Activated naive CD8-positive, alpha-beta T cell treated with anti-CD3 and anti-CD28 coated beads for 36 hours (primary cell): ENCODE results near the gene DCLK1. TPM values are rescaled to one million over a fixed set of nuclear protein-coding genes. Genes with fewer than 3 reads are reported as not detected.
"Not testable (repeated sequence)": the region's sequence is repeated elsewhere in the genome, so short reads cannot be mapped to it uniquely, and the experiment has no call there.

Experiments
- DNase-seq: peaks from one replicate; pipeline ENCODE4 v3.0.0; 2021
- H3K27ac Mint-ChIP-seq: one replicate; pipeline ENCODE4 v1.8.0; 2022; ENCODE audit warnings: mild to moderate bottlenecking, moderate library complexity, mixed read lengths
- H3K27me3 Mint-ChIP-seq: one replicate; pipeline ENCODE4 v1.8.0; 2022; ENCODE audit warnings: mild to moderate bottlenecking, mixed read lengths
- H3K36me3 Mint-ChIP-seq: one replicate; pipeline ENCODE4 v1.8.0; 2021; ENCODE audit warnings: mild to moderate bottlenecking, mixed read lengths
- H3K4me1 Mint-ChIP-seq: one replicate; pipeline ENCODE4 v1.8.0; 2021; ENCODE audit warnings: mixed read lengths
- H3K4me3 Mint-ChIP-seq: one replicate; pipeline ENCODE4 v1.8.0; 2022; ENCODE audit warnings: mild to moderate bottlenecking, moderate library complexity, mixed read lengths
- H3K9me3 Mint-ChIP-seq: one replicate; pipeline ENCODE4 v1.8.0; 2022; ENCODE audit warnings: mixed read lengths
- total RNA-seq, 2 experiments: library from RNA; stranded (reverse); gene quantifications; one replicate each; pipeline ENCODE4 v1.2.3, GENCODE V29; 2021

The DCLK1 gene
- total RNA-seq, 2 experiments from 2014 or later: not detected

GRCh38 chr13:36082396-36082795 lies 48.8 kb downstream of the DCLK1 start:
- H3K36me3 Mint-ChIP-seq: no peaks in the 10 kb centered on the region
- H3K9me3 Mint-ChIP-seq: no peaks in the 10 kb centered on the region
- no peaks in the 10 kb centered on the region for H3K27me3 Mint-ChIP-seq
- no peaks in the 10 kb centered on the region for H3K4me1 Mint-ChIP-seq
- no peak for DNase-seq
- H3K4me3 Mint-ChIP-seq: no peak overlapping the region
- no peak overlapping the region for H3K27ac Mint-ChIP-seq

DNA sequence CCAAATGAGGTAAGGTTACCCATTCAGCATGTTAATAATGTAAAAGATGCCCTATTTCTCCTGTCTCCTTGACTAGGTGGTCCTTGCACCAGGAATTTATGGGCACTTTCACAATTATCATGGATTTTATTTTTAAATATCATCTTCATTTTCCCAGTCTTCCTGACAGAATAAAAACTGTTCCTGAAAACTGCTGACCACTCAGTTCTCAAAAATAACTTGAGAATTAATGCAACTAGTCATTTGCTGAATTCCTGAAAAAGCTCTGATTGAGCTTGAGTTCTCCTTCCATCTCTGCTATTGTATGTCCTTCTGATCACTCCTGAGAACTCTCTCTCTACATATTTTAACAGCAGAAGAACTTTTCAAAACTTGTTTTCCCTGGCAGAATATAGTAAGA lies 55.0 kb downstream of the DCLK1 start:
- Mint-ChIP-seq H3K36me3 (no peaks in the 10 kb centered on the region), H3K4me3 (no peak overlapping the region), H3K27ac (no peak overlapping the region), H3K4me1 (no peaks in the 10 kb centered on the region), H3K9me3 (no peaks in the 10 kb centered on the region), H3K27me3 (no peaks in the 10 kb centered on the region)
- no peak for DNase-seq

DNA sequence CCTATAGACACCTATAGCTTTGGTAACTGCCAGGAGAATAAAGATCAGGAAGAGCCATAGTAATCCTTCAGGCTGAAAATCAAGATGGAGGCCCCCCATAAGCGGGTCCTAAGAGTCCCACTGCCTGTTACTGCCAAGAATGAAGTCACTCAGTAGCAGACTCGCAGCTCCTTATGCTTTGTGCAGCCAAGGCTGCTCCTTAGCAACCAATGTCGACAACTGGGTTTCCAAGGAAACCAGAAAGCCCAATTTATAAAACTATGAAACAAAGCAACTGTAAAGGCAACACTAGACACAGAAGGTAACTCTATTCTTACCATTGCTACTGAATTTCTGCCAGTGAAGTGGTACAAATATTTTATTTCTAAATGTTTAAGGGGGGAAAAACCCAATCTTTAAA lies 56.5 kb downstream of the DCLK1 start:
- H3K27ac Mint-ChIP-seq: no peak overlapping the region
- no peaks in the 10 kb centered on the region for H3K27me3 Mint-ChIP-seq
- H3K4me3 Mint-ChIP-seq: no peak overlapping the region
- H3K4me1 Mint-ChIP-seq: no peaks in the 10 kb centered on the region
- DNase-seq: no peak
- no peaks in the 10 kb centered on the region for H3K36me3 Mint-ChIP-seq
- H3K9me3 Mint-ChIP-seq: no peaks in the 10 kb centered on the region

GRCh38 chr13:36072152-36072935 lies 58.8 kb downstream of the DCLK1 start:
- Mint-ChIP-seq H3K4me3 (no peak overlapping the region), H3K4me1 (no peaks in the 10 kb centered on the region), H3K27me3 (no peaks in the 10 kb centered on the region), H3K27ac (no peak overlapping the region), H3K36me3 (no peaks in the 10 kb centered on the region), H3K9me3 (no peaks in the 10 kb centered on the region)
- DNase-seq: no peak

DNA sequence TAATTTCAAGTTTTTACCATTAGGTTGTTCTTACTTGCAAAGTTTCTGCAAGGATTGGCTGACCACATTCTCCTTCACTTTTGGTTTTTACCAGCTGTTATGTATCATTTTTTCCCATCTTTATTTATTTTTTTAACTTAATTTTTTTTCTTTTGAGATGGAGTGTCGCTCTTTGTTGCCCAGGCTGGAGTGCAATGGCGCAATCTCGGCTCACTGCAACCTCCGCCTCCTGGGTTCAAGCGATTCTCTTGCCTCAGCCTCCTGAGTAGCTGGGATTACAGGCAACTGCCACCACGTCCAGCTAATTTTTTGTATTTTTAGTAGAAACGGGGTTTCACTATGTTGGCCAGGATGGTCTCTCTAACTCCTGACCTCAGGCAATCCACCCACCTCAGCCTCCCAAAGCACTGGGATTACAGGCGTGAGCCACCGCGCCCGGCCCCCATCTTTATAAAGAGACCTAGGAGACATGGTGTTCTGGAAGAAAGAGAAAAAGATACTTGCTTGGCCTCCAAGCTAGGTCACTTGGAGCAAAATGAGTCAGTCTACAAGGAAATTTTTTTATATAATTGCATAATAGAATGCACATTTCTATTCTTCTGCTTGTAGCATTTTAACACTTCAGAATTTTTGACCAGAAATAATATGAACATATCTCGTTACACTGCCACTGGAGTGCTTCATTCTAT lies 60.5 kb downstream of the DCLK1 start:
- H3K9me3 Mint-ChIP-seq, H3K27me3 Mint-ChIP-seq, DNase-seq, H3K4me3 Mint-ChIP-seq, H3K36me3 Mint-ChIP-seq, H3K27ac Mint-ChIP-seq, H3K4me1 Mint-ChIP-seq: not testable (repeated sequence)

- H3K27me3 Mint-ChIP-seq: no peaks in the 10 kb centered on the region
- DNase-seq: no peak
- no peaks in the 10 kb centered on the region for H3K36me3 Mint-ChIP-seq
- H3K4me3 Mint-ChIP-seq: no peak overlapping the region
- H3K27ac Mint-ChIP-seq: no peak overlapping the region
- H3K4me1 Mint-ChIP-seq: no peaks in the 10 kb centered on the region
- H3K9me3 Mint-ChIP-seq: no peaks in the 10 kb centered on the region
Observed at GRCh38 chr13:36069881-36070366, 61.3 kb downstream of the DCLK1 start.

DNA sequence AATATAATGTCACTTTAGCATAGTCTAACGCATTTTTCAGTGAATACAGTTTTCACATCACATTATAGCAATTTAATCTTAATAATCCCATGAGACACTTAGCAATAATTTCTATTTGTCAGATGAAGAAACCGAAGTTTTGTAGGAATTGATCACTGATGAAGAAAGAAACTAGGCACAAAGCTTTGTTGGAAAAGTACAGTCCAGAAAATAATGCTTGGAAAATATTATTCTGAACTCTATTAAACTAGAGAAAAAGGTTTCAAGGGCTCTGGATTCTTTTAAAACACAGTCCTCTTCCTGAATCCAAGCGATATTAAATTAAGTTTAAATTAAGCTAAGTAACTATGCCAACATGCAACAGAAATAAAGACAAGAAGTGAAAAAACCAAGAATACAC lies 62.2 kb downstream of the DCLK1 start:
- DNase-seq: no peak
- Mint-ChIP-seq H3K27ac (no peak overlapping the region), H3K9me3 (no peaks in the 10 kb centered on the region), H3K36me3 (no peaks in the 10 kb centered on the region), H3K4me3 (no peak overlapping the region), H3K27me3 (no peaks in the 10 kb centered on the region), H3K4me1 (no peaks in the 10 kb centered on the region)

DNA sequence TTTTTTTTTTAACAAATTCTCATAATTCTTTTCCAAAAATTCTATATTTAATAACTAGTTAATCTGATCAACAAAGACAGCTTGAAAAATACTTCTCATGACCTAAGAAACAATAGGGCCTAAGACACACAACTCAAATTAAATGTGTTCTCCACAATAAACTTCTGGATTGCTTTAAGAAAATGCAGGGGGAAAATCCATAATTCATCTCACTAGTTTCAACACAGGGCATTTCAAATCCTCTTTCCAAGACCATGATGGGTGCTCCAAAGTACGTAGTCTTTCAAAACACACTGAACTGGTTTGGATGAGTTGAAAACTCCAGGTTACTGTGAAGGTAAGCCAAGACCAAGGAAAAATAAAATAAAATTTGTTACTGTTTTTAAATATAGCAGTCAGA lies 62.6 kb downstream of the DCLK1 start:
- Mint-ChIP-seq H3K4me3 (no peak overlapping the region), H3K27ac (no peak overlapping the region), H3K9me3 (no peaks in the 10 kb centered on the region), H3K4me1 (no peaks in the 10 kb centered on the region), H3K27me3 (no peaks in the 10 kb centered on the region), H3K36me3 (no peaks in the 10 kb centered on the region)
- no peak for DNase-seq

GRCh38 chr13:36067746-36068381 lies 63.3 kb downstream of the DCLK1 start:
- H3K4me1 Mint-ChIP-seq: no peaks in the 10 kb centered on the region
- no peak overlapping the region for H3K27ac Mint-ChIP-seq
- H3K4me3 Mint-ChIP-seq: no peak overlapping the region
- DNase-seq: no peak
- no peaks in the 10 kb centered on the region for H3K36me3 Mint-ChIP-seq
- no peaks in the 10 kb centered on the region for H3K27me3 Mint-ChIP-seq
- H3K9me3 Mint-ChIP-seq: no peaks in the 10 kb centered on the region

GRCh38 chr13:36062249-36062648 lies 68.9 kb downstream of the DCLK1 start:
- no peaks in the 10 kb centered on the region for H3K27me3 Mint-ChIP-seq
- H3K4me3 Mint-ChIP-seq: no peak overlapping the region
- no peaks in the 10 kb centered on the region for H3K9me3 Mint-ChIP-seq
- H3K27ac Mint-ChIP-seq: no peak overlapping the region
- no peak for DNase-seq
- no peaks in the 10 kb centered on the region for H3K4me1 Mint-ChIP-seq
- no peaks in the 10 kb centered on the region for H3K36me3 Mint-ChIP-seq

DNA sequence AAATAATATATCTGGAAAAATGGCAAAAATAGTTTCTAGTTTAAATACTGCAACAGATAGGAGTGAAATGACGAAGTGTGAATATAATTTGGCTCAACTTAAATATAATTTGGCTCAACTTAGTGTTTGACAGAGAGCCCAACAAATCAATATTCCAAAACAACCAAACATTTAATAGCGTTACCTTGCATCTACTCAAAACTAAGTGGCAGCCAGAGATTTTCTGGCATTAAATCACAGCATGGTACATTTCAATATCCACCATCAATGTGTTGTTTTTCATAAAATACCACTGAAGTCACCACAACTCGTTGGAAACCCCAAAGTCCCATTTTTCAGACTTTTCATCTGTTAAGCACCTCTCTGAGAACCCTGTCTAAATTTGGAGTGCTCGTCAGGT lies 69.6 kb downstream of the DCLK1 start:
- no peaks in the 10 kb centered on the region for H3K36me3 Mint-ChIP-seq
- H3K27me3 Mint-ChIP-seq: no peaks in the 10 kb centered on the region
- H3K27ac Mint-ChIP-seq: no peak overlapping the region

GRCh38 chr13:36061054-36061453 lies 70.1 kb downstream of the DCLK1 start:
- Mint-ChIP-seq H3K4me1 (no peaks in the 10 kb centered on the region), H3K27me3 (no peaks in the 10 kb centered on the region), H3K9me3 (no peaks in the 10 kb centered on the region), H3K4me3 (no peak overlapping the region), H3K36me3 (no peaks in the 10 kb centered on the region), H3K27ac (no peak overlapping the region)
- no peak for DNase-seq

More for the DNA sequence above, 69.6 kb downstream of the DCLK1 start:
- H3K4me3 Mint-ChIP-seq: no peak overlapping the region
- no peaks in the 10 kb centered on the region for H3K4me1 Mint-ChIP-seq
- no peak for DNase-seq
- no peaks in the 10 kb centered on the region for H3K9me3 Mint-ChIP-seq

DNA sequence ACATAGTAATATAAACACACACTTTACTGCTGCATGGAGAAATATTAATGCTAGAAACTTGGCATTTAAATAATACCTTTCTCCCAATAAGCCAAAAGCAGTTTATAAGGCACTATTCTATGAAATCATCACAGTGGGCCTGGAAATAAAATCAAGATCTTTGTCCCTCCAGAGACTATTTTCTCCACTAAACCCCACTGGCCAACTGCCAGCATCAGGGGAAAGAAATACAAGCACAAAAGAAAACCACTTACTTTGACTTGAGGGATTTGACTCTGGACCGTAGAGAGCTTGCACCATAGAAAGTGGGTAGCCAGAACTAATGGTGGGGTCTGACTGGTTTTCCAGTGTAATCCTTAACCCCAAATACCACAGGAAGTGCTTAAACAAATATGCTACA lies 71.9 kb downstream of the DCLK1 start:
- H3K4me1 Mint-ChIP-seq: no peaks in the 10 kb centered on the region
- H3K36me3 Mint-ChIP-seq: no peaks in the 10 kb centered on the region
- no peak overlapping the region for H3K4me3 Mint-ChIP-seq
- no peak overlapping the region for H3K27ac Mint-ChIP-seq
- no peaks in the 10 kb centered on the region for H3K9me3 Mint-ChIP-seq
- H3K27me3 Mint-ChIP-seq: no peaks in the 10 kb centered on the region
- DNase-seq: no peak

GRCh38 chr13:36058116-36058515 lies 73.1 kb downstream of the DCLK1 start:
- DNase-seq: no peak
- H3K9me3 Mint-ChIP-seq: no peaks in the 10 kb centered on the region
- H3K4me1 Mint-ChIP-seq: no peaks in the 10 kb centered on the region
- H3K36me3 Mint-ChIP-seq: no peaks in the 10 kb centered on the region
- H3K27ac Mint-ChIP-seq: no peak overlapping the region
- H3K4me3 Mint-ChIP-seq: no peak overlapping the region
- no peaks in the 10 kb centered on the region for H3K27me3 Mint-ChIP-seq

DNA sequence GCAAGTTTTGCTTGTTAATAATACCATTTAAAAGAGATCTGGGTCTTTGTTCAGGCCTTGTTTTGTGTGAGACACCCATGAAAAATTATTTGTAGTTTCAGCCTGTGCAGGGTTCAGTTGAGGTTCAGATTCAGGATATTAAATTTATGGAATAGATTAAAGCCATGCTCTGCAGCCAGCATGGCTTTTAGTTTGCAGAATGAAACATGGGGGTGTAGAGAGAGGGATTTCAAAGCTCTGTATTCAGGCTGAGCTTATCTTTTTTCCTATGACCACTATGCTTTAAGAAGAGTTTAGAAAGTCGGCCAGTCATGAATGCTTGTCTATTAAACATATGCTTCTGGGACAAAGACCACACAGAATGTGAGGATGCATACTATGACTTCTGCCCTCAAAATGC lies 73.6 kb downstream of the DCLK1 start:
- Mint-ChIP-seq H3K36me3 (no peaks in the 10 kb centered on the region), H3K9me3 (no peaks in the 10 kb centered on the region)

More for the DNA sequence above, 73.6 kb downstream of the DCLK1 start:
- H3K4me3 Mint-ChIP-seq: no peak overlapping the region
- H3K27ac Mint-ChIP-seq: no peak overlapping the region
- H3K4me1 Mint-ChIP-seq: no peaks in the 10 kb centered on the region
- no peaks in the 10 kb centered on the region for H3K27me3 Mint-ChIP-seq
- DNase-seq: no peak
